Muscle layer of duodenum (tissue), 2 donors: ENCODE data around the gene PJVK.
"Not testable (repeated sequence)": the region's sequence is repeated elsewhere in the genome, so short reads cannot be mapped to it uniquely, and the experiment has no call there.

Source experiments
- H3K27ac ChIP-seq: one replicate; pipeline ENCODE4 v1.7.0; 2013; ENCODE audit warnings: mild to moderate bottlenecking, low read length
- H3K27me3 ChIP-seq: one replicate; pipeline ENCODE4 v1.7.0; 2013; ENCODE audit warnings: low read depth, mild to moderate bottlenecking, control low read depth, low read length
- H3K36me3 ChIP-seq, 2 donors: one replicate each; pipeline ENCODE4 v1.7.0; 2013; ENCODE audit warnings: low read length in 2 of 2, control low read depth in 1 of 2, mild to moderate bottlenecking in 1 of 2; ENCODE audit not compliant: insufficient read depth in 2 of 2, control insufficient read depth in 1 of 2
- H3K4me1 ChIP-seq, 2 donors: one replicate each; pipeline ENCODE4 v1.7.0; 2013; ENCODE audit warnings: low read length in 2 of 2, mild to moderate bottlenecking in 2 of 2, control low read depth in 1 of 2, moderate library complexity in 1 of 2; ENCODE audit not compliant: insufficient read depth in 2 of 2, control insufficient read depth in 1 of 2
- H3K4me3 ChIP-seq, 2 donors: one replicate each; pipeline ENCODE4 v1.7.0; 2013; ENCODE audit warnings: low read length in 2 of 2, low read depth in 1 of 2, mild to moderate bottlenecking in 1 of 2
- H3K9me3 ChIP-seq, 2 donors: one replicate each; pipeline ENCODE4 v1.7.0; 2013; ENCODE audit warnings: low read length in 2 of 2, control low read depth in 1 of 2, mild to moderate bottlenecking in 1 of 2; ENCODE audit not compliant: control insufficient read depth in 1 of 2
- donor health status: healthy.

PJVK gene

GRCh38 chr2:178441426-178441825 is 9.8 kb upstream of the PJVK start:
- peaks cover 56 to 66% of the 10 kb centered on the region in 2 donors for H3K36me3 ChIP-seq
- H3K9me3 ChIP-seq, result no peaks in the 10 kb centered on the region
- no peaks in the 10 kb centered on the region for H3K4me1 ChIP-seq
- no peaks in the 10 kb centered on the region for H3K27me3 ChIP-seq
- H3K27ac ChIP-seq, result no peak overlapping the region
- H3K4me3 ChIP-seq, result no peak overlapping the region

- H3K4me1 ChIP-seq, result peaks cover 6 to 24% of the 10 kb centered on the region in 2 donors
- no peaks in the 10 kb centered on the region for H3K9me3 ChIP-seq
- peak overlapping the region; percentile 84 for H3K27ac ChIP-seq
- H3K4me3 ChIP-seq, result peak overlapping the region; percentile 73 to 88
- peaks cover 25 to 35% of the 10 kb centered on the region in 2 donors for H3K36me3 ChIP-seq
- no peaks in the 10 kb centered on the region for H3K27me3 ChIP-seq
Measured at GRCh38 chr2:178448968-178449661, 2.1 kb upstream of the PJVK start.

- Histone ChIP-seq H3K4me3 (peak overlapping the region; percentile 73 to 88), H3K4me1 (peaks cover 6 to 24% of the 10 kb centered on the region in 2 donors), H3K9me3 (no peaks in the 10 kb centered on the region), H3K36me3 (peaks cover 17 to 29% of the 10 kb centered on the region in 2 donors), H3K27me3 (no peaks in the 10 kb centered on the region), H3K27ac (peak overlapping the region; percentile 84)
Measured at GRCh38 chr2:178449700-178450523, 1.3 kb upstream of the PJVK start.

DNA sequence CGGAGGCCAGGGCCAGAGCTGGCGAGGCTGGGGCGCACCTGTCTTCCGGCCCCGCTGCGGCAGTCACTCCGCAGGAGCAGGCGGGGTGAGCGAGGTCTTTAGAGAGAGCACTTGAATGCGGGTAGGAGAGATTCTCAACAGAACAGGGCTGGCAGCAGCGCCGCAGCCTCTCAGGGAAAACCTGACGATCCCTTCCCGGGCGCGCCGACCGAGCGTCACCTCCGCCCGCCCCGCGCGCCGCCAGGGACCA is 729 bp upstream of the PJVK start:
- Histone ChIP-seq H3K9me3 (no peaks in the 10 kb centered on the region), H3K27ac (peak overlapping the region; percentile 84), H3K27me3 (no peaks in the 10 kb centered on the region), H3K4me3 (peak overlapping the region; percentile 73 to 88), H3K4me1 (peaks cover 6 to 24% of the 10 kb centered on the region in 2 donors), H3K36me3 (peaks cover 11 to 26% of the 10 kb centered on the region in 2 donors)

DNA sequence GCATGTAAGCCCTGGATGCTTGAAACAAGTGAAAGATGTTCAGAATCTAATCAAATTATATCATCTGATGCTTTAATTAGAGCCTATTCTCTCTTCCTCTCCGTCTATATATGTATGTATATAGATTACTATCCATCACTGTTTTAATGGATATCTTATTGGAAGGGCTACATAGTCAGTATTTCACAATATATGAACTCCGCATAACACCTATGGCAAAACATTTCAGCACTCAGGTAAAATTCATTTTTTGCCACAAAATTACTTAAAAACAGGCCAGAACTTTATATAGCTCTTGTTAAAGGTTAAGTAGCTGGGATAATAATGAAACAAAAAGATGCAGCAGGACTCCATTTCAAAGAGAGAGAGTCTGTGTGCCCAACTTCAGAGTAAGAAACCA is 1.2 kb downstream of the PJVK start:
- H3K27ac ChIP-seq, result no peak overlapping the region

GRCh38 chr2:178452870-178453269 is 1.7 kb downstream of the PJVK start:
- Histone ChIP-seq H3K27ac (no peak overlapping the region), H3K27me3 (no peaks in the 10 kb centered on the region), H3K4me1 (peaks cover 6 to 24% of the 10 kb centered on the region in 2 donors), H3K4me3 (no peak overlapping the region), H3K36me3 (peaks cover 3 to 21% of the 10 kb centered on the region in 2 donors), H3K9me3 (no peaks in the 10 kb centered on the region)

More for the DNA sequence above, 1.2 kb downstream of the PJVK start:
- peak overlapping the region in 1 of 2 donors; percentile 73 for H3K4me3 ChIP-seq
- no peaks in the 10 kb centered on the region for H3K9me3 ChIP-seq
- H3K27me3 ChIP-seq, result no peaks in the 10 kb centered on the region
- H3K4me1 ChIP-seq, result peaks cover 6 to 24% of the 10 kb centered on the region in 2 donors
- peaks cover 4 to 21% of the 10 kb centered on the region in 2 donors for H3K36me3 ChIP-seq

DNA sequence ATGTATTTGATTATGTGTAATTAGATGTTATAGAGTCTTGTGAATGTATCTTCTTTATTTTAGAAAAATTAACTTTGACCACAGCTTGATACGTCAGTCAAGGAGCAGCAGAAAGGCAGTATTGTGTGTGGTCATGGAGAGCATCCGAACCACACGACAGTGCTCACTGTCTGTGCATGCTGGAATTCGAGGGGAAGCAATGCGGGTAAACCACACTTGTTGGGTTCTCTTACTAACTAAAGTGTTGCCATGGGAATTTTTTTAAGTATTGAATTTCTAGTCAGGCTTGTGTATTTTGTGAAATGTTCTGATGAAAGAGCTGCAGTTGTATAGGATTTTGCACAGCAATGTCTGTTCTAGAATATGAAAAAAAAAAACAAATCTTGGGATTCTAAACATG is 4.8 kb downstream of the PJVK start:
- Histone ChIP-seq H3K9me3 (no peaks in the 10 kb centered on the region), H3K4me1 (no peaks in the 10 kb centered on the region)

DNA sequence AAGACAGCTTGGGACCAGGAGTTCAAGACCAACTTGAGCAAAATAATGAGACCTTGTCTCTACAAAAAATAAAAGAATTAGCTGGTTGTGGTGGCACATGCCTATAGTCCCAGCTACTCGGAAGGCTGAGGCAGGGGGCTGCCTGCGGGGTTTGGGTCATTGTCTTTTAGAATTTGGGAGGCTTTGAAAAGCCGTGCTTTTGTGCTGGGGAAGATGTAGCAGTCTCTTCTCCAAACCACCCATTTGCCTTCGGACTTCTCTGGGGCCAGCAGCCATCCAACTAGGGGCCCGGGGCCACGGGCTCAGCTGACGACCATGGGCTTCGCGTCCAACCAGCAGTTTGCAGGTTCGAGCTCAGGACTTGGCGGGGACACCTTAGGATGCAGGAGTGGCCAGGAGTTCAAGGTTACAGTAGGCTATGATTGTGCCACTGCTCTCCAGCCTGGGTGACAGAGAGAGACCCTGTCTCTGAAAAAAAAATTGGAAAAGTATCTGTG is 6.3 kb downstream of the PJVK start:
- no peaks in the 10 kb centered on the region for H3K4me1 ChIP-seq
- no peak overlapping the region for H3K27ac ChIP-seq
- no peak overlapping the region for H3K4me3 ChIP-seq
- H3K27me3 ChIP-seq, result no peaks in the 10 kb centered on the region
- peaks cover 0 to 8% of the 10 kb centered on the region in 2 donors for H3K36me3 ChIP-seq
- no peaks in the 10 kb centered on the region for H3K9me3 ChIP-seq

More for the DNA sequence above, 4.8 kb downstream of the PJVK start:
- peaks cover 0 to 13% of the 10 kb centered on the region in 2 donors for H3K36me3 ChIP-seq
- H3K4me3 ChIP-seq, result no peak overlapping the region
- no peak overlapping the region for H3K27ac ChIP-seq
- no peaks in the 10 kb centered on the region for H3K27me3 ChIP-seq

DNA sequence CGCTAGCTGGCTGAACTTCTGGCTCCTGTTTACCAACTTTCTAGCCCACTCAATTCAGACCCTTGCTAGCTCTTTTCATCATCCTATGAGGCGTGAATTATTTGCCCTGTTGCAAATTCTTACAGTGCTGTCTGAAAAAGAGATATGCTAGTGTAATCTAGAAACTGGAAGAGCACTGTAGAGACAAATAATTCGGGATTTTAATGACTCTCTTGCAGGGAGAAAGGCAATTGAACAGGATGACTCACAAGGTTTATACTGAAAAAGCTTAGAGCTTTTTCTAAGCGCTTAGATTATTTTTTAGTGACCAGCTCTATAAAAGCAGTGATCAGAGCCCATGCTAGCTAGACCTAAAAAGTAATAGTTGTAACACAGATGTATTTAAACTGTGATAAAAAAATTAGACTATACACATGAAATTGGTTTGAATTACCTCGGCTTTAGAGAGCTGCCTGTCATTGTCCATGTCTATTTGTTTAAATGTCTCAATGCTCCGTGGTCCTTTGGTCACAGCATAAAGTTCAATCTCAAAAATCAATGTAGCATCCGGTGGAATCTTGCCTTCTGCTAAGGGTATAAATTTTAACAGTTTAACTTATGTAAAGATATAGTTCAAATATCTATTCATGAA is 18.2 kb downstream of the PJVK start:
- no peak overlapping the region for H3K27ac ChIP-seq
- H3K4me3 ChIP-seq, result no peak overlapping the region
- peaks cover 0 to 5% of the 10 kb centered on the region in 2 donors for H3K4me1 ChIP-seq
- peaks cover 4 to 11% of the 10 kb centered on the region in 2 donors for H3K36me3 ChIP-seq
- H3K27me3 ChIP-seq, result no peaks in the 10 kb centered on the region
- H3K9me3 ChIP-seq, result no peaks in the 10 kb centered on the region

- H3K4me1 ChIP-seq, H3K9me3 ChIP-seq, H3K27me3 ChIP-seq, H3K4me3 ChIP-seq, H3K27ac ChIP-seq, H3K36me3 ChIP-seq: not testable (repeated sequence)
Measured at GRCh38 chr2:178471313-178471712, 20.1 kb downstream of the PJVK start.

DNA sequence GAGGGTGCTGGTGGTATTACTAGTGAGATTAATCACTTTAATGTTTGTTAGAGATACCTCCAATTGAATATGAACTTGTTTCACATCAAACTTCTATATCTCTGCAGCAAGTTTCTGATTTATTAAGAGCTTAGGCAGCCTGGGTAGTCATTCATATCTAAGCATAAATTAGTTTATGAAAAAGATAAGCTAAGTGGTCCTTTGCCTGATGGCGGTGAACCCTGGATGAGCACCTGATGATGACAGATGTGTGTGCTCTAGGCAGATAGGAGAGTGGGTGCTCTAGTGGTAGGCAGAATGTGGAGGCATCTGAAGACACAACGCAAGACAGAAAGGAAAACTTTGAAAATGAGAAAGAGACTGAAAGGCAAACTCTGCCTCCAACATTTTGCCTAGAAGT is 22.2 kb downstream of the PJVK start:
- no peak overlapping the region for H3K4me3 ChIP-seq
- H3K27me3 ChIP-seq, result no peaks in the 10 kb centered on the region
- peaks cover 0 to 15% of the 10 kb centered on the region in 2 donors for H3K4me1 ChIP-seq
- no peaks in the 10 kb centered on the region for H3K9me3 ChIP-seq
- peaks cover 0 to under 1% of the 10 kb centered on the region in 2 donors for H3K36me3 ChIP-seq
- H3K27ac ChIP-seq, result no peak overlapping the region
